Measurements from ENCODE around the gene CPNE8. TPM values are rescaled to one million over a fixed set of nuclear protein-coding genes. Genes with fewer than 3 reads are reported as not detected.

Gene CPNE8
- total and polyA plus RNA-seq, 2 experiments from 2014 or later: 3.5 to 4.1 TPM

DNA sequence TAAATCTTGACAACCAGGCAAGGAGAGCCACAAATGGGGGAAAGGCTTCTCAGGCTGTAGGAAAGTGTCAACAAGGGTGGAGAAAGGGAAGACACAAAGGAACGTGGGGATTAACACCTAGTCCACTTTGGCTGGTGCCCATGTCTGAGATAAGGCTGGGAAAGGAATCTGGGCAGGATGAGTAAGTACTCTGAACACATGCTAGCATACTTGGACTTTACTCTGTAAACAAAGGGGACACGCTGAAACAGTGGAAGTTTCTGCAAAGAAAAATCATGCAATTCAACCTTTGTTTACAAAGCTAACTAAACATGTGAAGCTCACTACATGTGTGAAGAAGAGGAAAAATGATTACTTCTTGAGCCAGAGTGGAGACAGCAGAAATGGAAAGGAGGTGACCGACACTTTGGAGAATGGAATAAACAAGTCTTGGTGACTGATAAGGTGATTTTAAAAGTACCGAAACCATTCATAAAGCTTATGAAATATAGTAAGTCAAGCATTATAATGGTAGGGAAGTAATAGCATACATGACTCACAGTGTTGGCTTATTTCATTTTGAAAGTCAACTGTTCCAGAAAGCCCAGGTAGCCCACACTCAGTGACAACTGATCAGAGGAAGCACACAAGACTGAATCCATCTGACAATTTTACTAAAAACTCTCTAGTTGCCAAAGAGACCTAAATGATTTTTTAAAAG, 13.2 kb downstream of the CPNE8 start:
- H3K27me3 ChIP-seq (replicated peaks; ENCODE audit: insufficient read depth): no peaks in the 10 kb centered on the region
- H2AFZ ChIP-seq: no peak overlapping the region
- no peaks in the 10 kb centered on the region for H3K9me3 ChIP-seq (ENCODE audit: low read depth)
- no peak overlapping the region for H3K4me2 ChIP-seq (ENCODE audit: unreplicated experiment)
- H3K36me3 ChIP-seq (ENCODE audit: low read depth): no peaks in the 10 kb centered on the region
- no peaks in the 10 kb centered on the region for H3K9me2 ChIP-seq (ENCODE audit: insufficient read depth)
- H3K4me1 ChIP-seq (ENCODE audit: insufficient read depth): no peaks in the 10 kb centered on the region
- H3K4me3 ChIP-seq: no peak overlapping the region
- no peaks in the 10 kb centered on the region for H3K79me2 ChIP-seq (ENCODE audit: insufficient read depth)
- peak; percentile 13 for DNase-seq
- no peak overlapping the region for H3K9ac ChIP-seq
- no peak overlapping the region for H3K27ac ChIP-seq
- no peaks in the 10 kb centered on the region for H3F3A ChIP-seq (ENCODE audit: insufficient read depth)
- in situ Hi-C loops (cut with MboI): no loop called here
- no peaks in the 10 kb centered on the region for H4K20me1 ChIP-seq (ENCODE audit: insufficient read depth)
- TF ChIP-seq EZH2phosphoT487 (IDR thresholded peaks at IDR 0.05; ENCODE audit: insufficient read depth, low read depth) (no peak), EZH2 (IDR thresholded peaks at IDR 0.05; ENCODE audit: insufficient read depth, poor library complexity, severe bottlenecking) (no peak)
- 63 to 68% methylated on average over 4 of the region's 4 CpGs for WGBS, 2 experiments (ENCODE audit: low coverage in 1 of 2, low lambda C conversion rate in 2 of 2, missing lambda C conversion rate in 2 of 2)

DNA sequence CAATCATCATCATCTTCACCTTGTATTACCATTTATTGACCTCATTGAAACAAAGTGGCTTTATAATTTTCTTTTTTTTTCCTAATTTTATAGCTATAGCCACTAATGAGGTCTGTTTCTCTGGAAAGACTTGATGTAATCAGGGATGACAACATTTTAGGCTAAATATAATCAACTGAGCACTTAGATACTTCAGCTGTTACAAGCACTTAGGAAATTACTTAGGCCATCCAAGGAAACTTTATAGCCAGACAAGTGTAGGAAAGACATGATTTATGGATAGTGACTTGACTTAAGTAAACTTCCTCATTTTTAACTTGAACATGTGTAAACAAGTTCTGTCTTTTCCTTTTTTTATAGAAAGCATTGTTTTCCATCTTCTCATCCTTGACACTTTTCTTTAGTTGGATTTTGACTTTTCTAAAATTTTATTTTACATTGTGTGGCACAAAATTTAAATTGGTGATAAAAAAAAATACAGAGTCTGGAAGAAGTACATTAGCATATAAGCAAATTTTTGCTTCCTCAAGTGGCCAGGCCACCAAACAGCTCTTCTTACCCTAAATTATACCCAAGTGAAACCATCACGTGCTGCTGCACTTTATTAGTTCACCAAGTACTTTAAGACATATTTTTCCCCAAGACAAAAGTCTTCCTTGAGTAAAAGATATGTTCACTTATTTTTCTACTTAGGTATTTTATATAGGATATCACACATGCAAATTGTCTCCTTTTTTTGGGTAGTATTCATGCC, 15.1 kb downstream of the CPNE8 start:
- Histone ChIP-seq H3K9ac (no peak overlapping the region), H3K9me2 (ENCODE audit: insufficient read depth) (no peaks in the 10 kb centered on the region), H3K9me3 (ENCODE audit: low read depth) (no peaks in the 10 kb centered on the region), H3K27ac (no peak overlapping the region), H3K4me3 (no peak overlapping the region), H3K27me3 (replicated peaks; ENCODE audit: insufficient read depth) (no peaks in the 10 kb centered on the region), H3K36me3 (ENCODE audit: low read depth) (no peaks in the 10 kb centered on the region), H2AFZ (no peak overlapping the region), H3F3A (ENCODE audit: insufficient read depth) (no peaks in the 10 kb centered on the region), H4K20me1 (ENCODE audit: insufficient read depth) (no peaks in the 10 kb centered on the region), H3K4me2 (ENCODE audit: unreplicated experiment) (no peak overlapping the region), H3K4me1 (ENCODE audit: insufficient read depth) (no peaks in the 10 kb centered on the region), H3K79me2 (ENCODE audit: insufficient read depth) (no peaks in the 10 kb centered on the region)
- in situ Hi-C loops (cut with MboI): no loop called here
- 39 to 74% methylated on average over 1 of the region's 1 CpG for WGBS, 2 experiments (ENCODE audit: low coverage in 1 of 2, low lambda C conversion rate in 2 of 2, missing lambda C conversion rate in 2 of 2)
- DNase-seq: no peak
- no peak for TF ChIP-seq EZH2phosphoT487 (IDR thresholded peaks at IDR 0.05; ENCODE audit: insufficient read depth, low read depth)
- no peak for TF ChIP-seq EZH2 (IDR thresholded peaks at IDR 0.05; ENCODE audit: insufficient read depth, poor library complexity, severe bottlenecking)

DNA sequence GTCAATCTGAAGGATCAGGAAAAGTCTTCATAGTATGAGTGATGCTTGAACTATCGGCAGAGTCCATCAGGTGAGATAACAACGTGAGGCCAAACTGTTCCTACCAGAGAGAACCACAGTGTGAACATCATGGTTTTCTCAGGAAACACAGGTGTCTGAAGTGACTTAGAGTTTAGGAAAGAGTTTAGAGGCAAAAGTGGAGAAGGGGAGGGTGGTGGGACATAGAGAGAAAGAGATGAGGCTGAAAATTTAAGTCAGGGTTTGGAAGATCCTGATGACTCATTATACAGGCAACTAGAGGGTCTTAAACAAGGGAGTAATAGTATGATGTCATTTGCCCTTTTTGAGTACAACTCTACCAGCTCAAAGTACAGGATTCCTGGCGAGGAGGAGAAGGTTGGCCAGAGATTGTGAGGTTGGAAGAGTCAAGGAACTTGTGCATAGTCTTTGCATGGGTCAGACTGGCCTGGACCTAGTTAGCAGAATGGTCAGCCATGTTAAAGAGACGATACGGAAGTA, 16.0 kb downstream of the CPNE8 start:
- no peak for DNase-seq
- Histone ChIP-seq H3K4me1 (ENCODE audit: insufficient read depth) (no peaks in the 10 kb centered on the region), H3K27me3 (replicated peaks; ENCODE audit: insufficient read depth) (no peaks in the 10 kb centered on the region), H3F3A (ENCODE audit: insufficient read depth) (no peaks in the 10 kb centered on the region), H4K20me1 (ENCODE audit: insufficient read depth) (no peaks in the 10 kb centered on the region), H3K4me3 (no peak overlapping the region), H2AFZ (no peak overlapping the region), H3K9me2 (ENCODE audit: insufficient read depth) (no peaks in the 10 kb centered on the region), H3K27ac (no peak overlapping the region), H3K4me2 (ENCODE audit: unreplicated experiment) (no peak overlapping the region), H3K79me2 (ENCODE audit: insufficient read depth) (no peaks in the 10 kb centered on the region), H3K36me3 (ENCODE audit: low read depth) (no peaks in the 10 kb centered on the region), H3K9me3 (ENCODE audit: low read depth) (no peaks in the 10 kb centered on the region), H3K9ac (no peak overlapping the region)
- 88 to 89% methylated on average over 5 of the region's 5 CpGs for WGBS, 2 experiments (ENCODE audit: low coverage in 1 of 2, low lambda C conversion rate in 2 of 2, missing lambda C conversion rate in 2 of 2)
- TF ChIP-seq EZH2 (IDR thresholded peaks at IDR 0.05; ENCODE audit: insufficient read depth, poor library complexity, severe bottlenecking): no peak
- no peak for TF ChIP-seq EZH2phosphoT487 (IDR thresholded peaks at IDR 0.05; ENCODE audit: insufficient read depth, low read depth)
- in situ Hi-C loops (cut with MboI): no loop called here

DNA sequence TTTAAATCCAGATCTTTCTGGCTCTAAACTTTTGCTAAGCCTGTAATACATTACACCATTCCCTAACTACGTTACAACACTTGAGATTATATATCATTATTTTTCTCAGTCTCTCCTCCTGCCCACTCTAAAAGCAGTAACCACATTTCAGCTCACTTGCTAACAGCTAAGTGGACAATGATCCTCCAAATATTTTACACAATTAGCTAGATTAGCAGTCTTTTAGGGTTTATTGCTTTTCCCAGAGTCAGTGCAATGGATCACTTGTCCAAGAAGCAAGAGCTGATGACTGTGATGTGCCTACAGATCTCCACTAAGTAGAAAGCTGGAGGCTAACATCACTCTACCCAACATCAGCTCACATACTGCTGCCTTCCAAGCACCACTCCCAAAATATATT, 17.6 kb downstream of the CPNE8 start:
- Histone ChIP-seq H3K27me3 (replicated peaks; ENCODE audit: insufficient read depth) (no peaks in the 10 kb centered on the region), H3K4me2 (ENCODE audit: unreplicated experiment) (no peak overlapping the region), H3K9me3 (ENCODE audit: low read depth) (no peaks in the 10 kb centered on the region), H3K4me3 (no peak overlapping the region), H3K4me1 (ENCODE audit: insufficient read depth) (no peaks in the 10 kb centered on the region), H3K9me2 (ENCODE audit: insufficient read depth) (no peaks in the 10 kb centered on the region), H2AFZ (no peak overlapping the region), H3K27ac (no peak overlapping the region), H3K79me2 (ENCODE audit: insufficient read depth) (no peaks in the 10 kb centered on the region), H3K36me3 (ENCODE audit: low read depth) (no peaks in the 10 kb centered on the region), H3K9ac (no peak overlapping the region), H3F3A (ENCODE audit: insufficient read depth) (no peaks in the 10 kb centered on the region), H4K20me1 (ENCODE audit: insufficient read depth) (no peaks in the 10 kb centered on the region)
- WGBS, 2 experiments (ENCODE audit: low coverage in 1 of 2, low lambda C conversion rate in 2 of 2, missing lambda C conversion rate in 2 of 2): 27 to 30% methylated on average over 1 of the region's 1 CpG
- in situ Hi-C loops (cut with MboI): no loop called here
- TF ChIP-seq EZH2 (IDR thresholded peaks at IDR 0.05; ENCODE audit: insufficient read depth, poor library complexity, severe bottlenecking) (no peak), EZH2phosphoT487 (IDR thresholded peaks at IDR 0.05; ENCODE audit: insufficient read depth, low read depth) (no peak)
- DNase-seq: no peak

Measured in GM23248 (cell line).